ENCODE results near the gene RDH14.

DNA sequence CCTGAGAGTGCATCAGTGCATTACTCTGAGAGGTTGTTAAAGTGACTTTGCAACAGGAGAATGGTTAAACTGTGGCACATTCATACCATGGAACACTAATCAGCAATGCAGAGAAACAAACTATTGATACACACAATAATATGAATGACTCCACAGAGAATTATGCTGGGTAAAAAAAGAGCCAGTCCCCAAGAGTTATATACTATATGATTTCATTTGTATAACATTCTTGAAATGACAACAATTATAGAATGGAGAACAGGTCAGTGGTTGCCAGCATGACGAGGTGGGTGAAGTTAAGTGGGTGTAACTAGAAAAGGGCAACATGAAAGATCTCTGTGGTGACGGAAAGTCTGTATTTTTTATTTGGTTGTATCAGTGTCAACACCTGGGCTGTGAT, 31.9 kb upstream of the RDH14 start:
- TF ChIP-seq, protein P1, sequence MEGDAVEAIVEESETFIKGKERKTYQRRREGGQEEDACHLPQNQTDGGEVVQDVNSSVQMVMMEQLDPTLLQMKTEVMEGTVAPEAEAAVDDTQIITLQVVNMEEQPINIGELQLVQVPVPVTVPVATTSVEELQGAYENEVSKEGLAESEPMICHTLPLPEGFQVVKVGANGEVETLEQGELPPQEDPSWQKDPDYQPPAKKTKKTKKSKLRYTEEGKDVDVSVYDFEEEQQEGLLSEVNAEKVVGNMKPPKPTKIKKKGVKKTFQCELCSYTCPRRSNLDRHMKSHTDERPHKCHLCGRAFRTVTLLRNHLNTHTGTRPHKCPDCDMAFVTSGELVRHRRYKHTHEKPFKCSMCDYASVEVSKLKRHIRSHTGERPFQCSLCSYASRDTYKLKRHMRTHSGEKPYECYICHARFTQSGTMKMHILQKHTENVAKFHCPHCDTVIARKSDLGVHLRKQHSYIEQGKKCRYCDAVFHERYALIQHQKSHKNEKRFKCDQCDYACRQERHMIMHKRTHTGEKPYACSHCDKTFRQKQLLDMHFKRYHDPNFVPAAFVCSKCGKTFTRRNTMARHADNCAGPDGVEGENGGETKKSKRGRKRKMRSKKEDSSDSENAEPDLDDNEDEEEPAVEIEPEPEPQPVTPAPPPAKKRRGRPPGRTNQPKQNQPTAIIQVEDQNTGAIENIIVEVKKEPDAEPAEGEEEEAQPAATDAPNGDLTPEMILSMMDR (conservative IDR thresholded peaks at IDR 0.05; ENCODE audit: low read depth in 2 of 2): no peak
- no peak for TF ChIP-seq ZNF114 (CRISPR knock-in tag; IDR thresholded peaks at IDR 0.05)
- no peak for TF ChIP-seq POLR2AphosphoS5 (IDR thresholded peaks at IDR 0.05; ENCODE audit: low read depth)
- TF ChIP-seq EZH2phosphoT487 (IDR thresholded peaks at IDR 0.05; ENCODE audit: unreplicated experiment): no peak
